Measurements from ENCODE around the gene CYP20A1. TPM values are rescaled to one million over a fixed set of nuclear protein-coding genes. Genes with fewer than 3 reads are reported as not detected.

Gene CYP20A1
- polyA plus RNA-seq, 4 donors: 19.8 to 23.9 (median 23.1) TPM

DNA sequence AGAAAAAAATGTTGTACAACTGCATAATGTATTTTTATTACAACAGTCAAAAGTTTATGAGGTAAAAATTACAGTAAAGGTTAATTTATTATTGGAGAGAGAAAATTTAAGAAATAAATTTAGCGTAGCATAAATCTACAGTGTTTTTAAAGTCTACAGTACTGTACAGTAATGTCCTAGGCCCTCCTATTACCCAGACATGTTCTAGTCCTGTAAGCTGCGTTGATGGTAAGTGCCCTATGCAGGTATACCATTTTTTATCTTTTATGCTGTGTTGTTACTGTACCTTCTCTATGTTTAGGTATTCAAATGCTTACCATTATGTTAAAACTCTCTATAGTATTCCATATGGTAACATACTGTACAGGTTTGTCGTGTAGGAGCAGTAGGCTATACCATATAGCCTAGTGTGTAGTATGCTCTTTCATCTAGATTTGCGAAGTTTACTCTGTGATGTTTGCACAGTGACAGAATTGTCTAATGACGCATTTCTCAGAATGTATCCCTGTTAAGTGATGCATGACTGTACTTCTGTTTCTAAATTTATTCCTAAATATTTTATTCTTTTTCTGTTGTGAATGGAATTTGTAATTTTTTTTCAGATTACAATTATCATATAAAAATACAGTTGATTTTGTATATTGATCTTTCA is 113.9 kb downstream of the CYP20A1 start:
- no peak for DNase-seq (ENCODE audit: low read depth in 4 of 4, low spot score in 3 of 4)

DNA sequence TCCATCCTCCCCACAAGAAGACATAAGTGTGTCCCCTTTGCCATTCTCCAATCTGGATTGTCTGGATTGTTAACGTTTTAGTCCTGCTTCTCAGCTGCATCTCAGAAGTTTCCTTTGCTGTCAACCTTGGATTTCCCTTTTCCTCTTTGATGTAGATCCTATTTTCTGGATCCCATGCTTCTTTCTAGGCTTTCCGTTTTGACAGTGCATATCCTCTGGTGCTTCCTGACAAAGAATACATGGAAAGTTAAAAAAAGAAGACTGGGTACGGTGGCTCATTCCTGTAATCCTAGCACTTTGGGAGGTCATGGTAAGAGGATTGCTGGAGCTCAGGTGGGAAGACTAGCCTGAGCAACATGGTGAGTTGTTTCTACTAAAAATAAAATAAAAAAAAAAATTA is 116.1 kb downstream of the CYP20A1 start:
- no peak for DNase-seq (ENCODE audit: low read depth in 4 of 4, low spot score in 3 of 4)

Other genes with a start within 250 kb of the CYP20A1 start
- gene NBEAL1, start 224.1 kb upstream of the CYP20A1 start, polyA plus RNA-seq (ENCODE audit: insufficient read length in 4 of 4): 10 to 100 TPM; 10.5 to 16.5 (median 13.0) TPM
- gene ABI2, start 89.4 kb downstream of the CYP20A1 start, polyA plus RNA-seq (ENCODE audit: insufficient read length in 4 of 4): 100 to 1,000 TPM in 1 of 4 donors, 10 to 100 TPM in 3; 85.6 to 101 (median 95.5) TPM